SK-N-SH (cell line): ENCODE data around the gene OTOP3. TPM values are rescaled to one million over a fixed set of nuclear protein-coding genes. Genes with fewer than 3 reads are reported as not detected.

Source experiments
- CTCF ChIA-PET: fragments of 300-600, 350-600 bp; formaldehyde crosslinking; extraction: SDS; loops from one replicate; lab custom pipeline; 2021; lab: Yijun Ruan, JAX
- POLR2A ChIA-PET: fragments of 350-600 bp; sonication (Branson Sonifier 250); formaldehyde crosslinking; extraction: SDS; loops from one replicate; lab custom pipeline; 2020; ENCODE audit warnings: antibody characterized with exemption, inconsistent platforms; lab: Yijun Ruan, JAX
- DNase-seq: peaks from one replicate; pipeline ENCODE4 v3.0.0; 2012
- H2AFZ ChIP-seq: fragments of 200-600 bp; sonication (generic); 2 replicates; pipeline ENCODE4 v1.8.1; 2016; ENCODE audit warnings: antibody characterized with exemption, mild to moderate bottlenecking, low read depth
- H3F3A ChIP-seq: fragments of 200-600 bp; sonication (generic); replicated peaks from 2 replicates; pipeline ENCODE3; 2016; ENCODE audit warnings: antibody characterized with exemption, mild to moderate bottlenecking; ENCODE audit not compliant: insufficient read depth
- H3K27ac ChIP-seq, 2 experiments: fragments of 200-500 bp in 1 of 2; fragments of 200-600 bp in 1 of 2; sonication (Bioruptor generic) in 1 of 2; sonication (generic), shearing (Covaris generic) in 1 of 2; 2 replicates each; pipeline versions ENCODE4 v1.5.1 to v1.6.1; 2014 to 2016; ENCODE audit warnings: low read depth in 2 of 2, inconsistent platforms in 1 of 2, low read length in 1 of 2, mild to moderate bottlenecking in 1 of 2, mixed read lengths in 1 of 2
- H3K27me3 ChIP-seq: fragments of 200-600 bp; sonication (generic), shearing (Covaris generic); 2 replicates; pipeline ENCODE4 v1.6.1; 2016; ENCODE audit warnings: mixed run types; ENCODE audit not compliant: insufficient read depth
- H3K36me3 ChIP-seq, 2 experiments: fragments of 200-500 bp in 1 of 2; fragments of 200-600 bp in 1 of 2; sonication (Bioruptor generic) in 1 of 2; sonication (generic) in 1 of 2; replicated peaks in 1 of 2; 2 replicates each; pipeline versions ENCODE3 to v1.5.1; 2014 to 2016; ENCODE audit warnings: low read length in 1 of 2, mild to moderate bottlenecking in 1 of 2; ENCODE audit not compliant: insufficient read depth in 2 of 2, control insufficient read depth in 1 of 2
- H3K4me1 ChIP-seq, 2 experiments: fragments of 200-500 bp in 1 of 2; fragments of 200-600 bp in 1 of 2; sonication (Bioruptor generic) in 1 of 2; sonication (generic), shearing (Covaris generic) in 1 of 2; 2 replicates each; pipeline versions ENCODE4 v1.5.1 to v1.6.1; 2014 to 2016; ENCODE audit warnings: low read depth in 1 of 2, low read length in 1 of 2, mixed run types in 1 of 2; ENCODE audit not compliant: insufficient read depth in 2 of 2, control insufficient read depth in 1 of 2
- H3K4me2 ChIP-seq: fragments of 200-600 bp; sonication (generic), shearing (Covaris generic); 2 replicates; pipeline ENCODE4 v1.6.1; 2017; ENCODE audit warnings: mixed run types
- H3K4me3 ChIP-seq, 2 experiments: fragments of 200-500 bp in 1 of 2; fragments of 200-600 bp in 1 of 2; sonication (Bioruptor generic) in 1 of 2; sonication (generic), shearing (Covaris generic) in 1 of 2; 2 replicates each; pipeline versions ENCODE4 v1.5.1 to v1.8.1; 2014 to 2016; ENCODE audit warnings: low read depth in 2 of 2, inconsistent platforms in 1 of 2, low read length in 1 of 2, mild to moderate bottlenecking in 1 of 2, mixed read lengths in 1 of 2, moderate library complexity in 1 of 2
- H3K79me2 ChIP-seq: fragments of 200-600 bp; sonication (generic); 2 replicates; pipeline ENCODE4 v1.8.1; 2017; ENCODE audit warnings: mild to moderate bottlenecking; ENCODE audit not compliant: insufficient read depth
- H3K9ac ChIP-seq: fragments of 200-600 bp; sonication (generic); 2 replicates; pipeline ENCODE4 v1.6.1; 2017; ENCODE audit warnings: mixed run types
- H3K9me2 ChIP-seq: fragments of 200-600 bp; sonication (generic); 2 replicates; pipeline ENCODE4 v1.6.1; 2017; ENCODE audit warnings: mixed run types
- H3K9me3 ChIP-seq: fragments of 200-600 bp; sonication (generic); 2 replicates; pipeline ENCODE4 v1.6.1; 2017; ENCODE audit warnings: mixed run types, mild to moderate bottlenecking, moderate library complexity
- H4K20me1 ChIP-seq: fragments of 200-600 bp; sonication (generic); 2 replicates; pipeline ENCODE4 v1.6.1; 2017; ENCODE audit warnings: mild to moderate bottlenecking, mixed run types; ENCODE audit not compliant: insufficient read depth
- EP300 ChIP-seq, 2 experiments: IDR thresholded peaks; 2 replicates each; pipeline versions ENCODE4 v1.4.0 to v1.6.1; 2012; ENCODE audit warnings: borderline replicate concordance in 1 of 2, low read depth in 1 of 2, low read length in 1 of 2
- EZH2phosphoT487 ChIP-seq: fragments of 200-600 bp; sonication (generic); IDR thresholded peaks from 2 replicates; pipeline ENCODE4 v1.6.1; 2017; ENCODE audit warnings: low read depth, mixed run types, mild to moderate bottlenecking, antibody characterized with exemption, moderate library complexity, borderline replicate concordance
- FOXM1 ChIP-seq: IDR thresholded peaks from 2 replicates; pipeline ENCODE4 v1.4.0; 2012; ENCODE audit warnings: low read depth, mild to moderate bottlenecking
- GABPA ChIP-seq: IDR thresholded peaks from 2 replicates; pipeline ENCODE4 v1.4.0; 2012; ENCODE audit warnings: low read depth, mild to moderate bottlenecking
- MEF2A ChIP-seq: IDR thresholded peaks from 2 replicates; pipeline ENCODE4 v1.4.0; 2012; ENCODE audit warnings: low read depth, borderline replicate concordance
- MXI1 ChIP-seq: IDR thresholded peaks from 2 replicates; pipeline ENCODE4 v1.6.1; 2012; ENCODE audit warnings: mild to moderate bottlenecking, low read depth, low read length, improper control_type of control experiment
- POLR2AphosphoS5 ChIP-seq: IDR thresholded peaks from 2 replicates; pipeline ENCODE4 v1.6.1; 2012; ENCODE audit warnings: low read depth, low read length
- RAD21 ChIP-seq: IDR thresholded peaks from 2 replicates; pipeline ENCODE4 v1.6.1; 2012; ENCODE audit warnings: mild to moderate bottlenecking, low read length
- TAF1 ChIP-seq: IDR thresholded peaks from 2 replicates; pipeline ENCODE4 v1.6.1; 2012; ENCODE audit warnings: low read depth, mild to moderate bottlenecking, low read length, moderate library complexity, borderline replicate concordance
- WGBS: methylation state at CpG from one replicate; pipeline ENCODE4 v1.1.6; 2017; ENCODE audit warnings: low lambda C conversion rate; 5-methylcytosine and 5-hydroxymethylcytosine counted together
- polyA plus RNA-seq, 3 experiments: library from polyadenylated mRNA; depleted of rRNA; stranded (reverse); fragments of >200 nt; gene quantifications; 2 replicates each; pipeline ENCODE4 v1.2.3, GENCODE V29; 2012
- TF ChIP-seq, protein P1 (sequence below): fragments of 200-600 bp; sonication (generic); IDR thresholded peaks from 2 replicates; pipeline ENCODE4 v1.6.1; 2017; ENCODE audit warnings: antibody characterized with exemption, mild to moderate bottlenecking, moderate library complexity

The OTOP3 gene, protein sequence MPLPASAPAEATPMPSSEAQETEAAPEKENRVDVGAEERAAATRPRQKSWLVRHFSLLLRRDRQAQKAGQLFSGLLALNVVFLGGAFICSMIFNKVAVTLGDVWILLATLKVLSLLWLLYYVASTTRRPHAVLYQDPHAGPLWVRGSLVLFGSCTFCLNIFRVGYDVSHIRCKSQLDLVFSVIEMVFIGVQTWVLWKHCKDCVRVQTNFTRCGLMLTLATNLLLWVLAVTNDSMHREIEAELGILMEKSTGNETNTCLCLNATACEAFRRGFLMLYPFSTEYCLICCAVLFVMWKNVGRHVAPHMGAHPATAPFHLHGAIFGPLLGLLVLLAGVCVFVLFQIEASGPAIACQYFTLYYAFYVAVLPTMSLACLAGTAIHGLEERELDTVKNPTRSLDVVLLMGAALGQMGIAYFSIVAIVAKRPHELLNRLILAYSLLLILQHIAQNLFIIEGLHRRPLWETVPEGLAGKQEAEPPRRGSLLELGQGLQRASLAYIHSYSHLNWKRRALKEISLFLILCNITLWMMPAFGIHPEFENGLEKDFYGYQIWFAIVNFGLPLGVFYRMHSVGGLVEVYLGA
- polyA plus RNA-seq (2012; rRNA removed) = not detected in 2 replicates
- not detected in 2 replicates for polyA plus RNA-seq (2012; cell fraction: cytosol; rRNA removed)
- not detected in 2 replicates for polyA plus RNA-seq (2012; cell fraction: nucleus; rRNA removed)

DNA sequence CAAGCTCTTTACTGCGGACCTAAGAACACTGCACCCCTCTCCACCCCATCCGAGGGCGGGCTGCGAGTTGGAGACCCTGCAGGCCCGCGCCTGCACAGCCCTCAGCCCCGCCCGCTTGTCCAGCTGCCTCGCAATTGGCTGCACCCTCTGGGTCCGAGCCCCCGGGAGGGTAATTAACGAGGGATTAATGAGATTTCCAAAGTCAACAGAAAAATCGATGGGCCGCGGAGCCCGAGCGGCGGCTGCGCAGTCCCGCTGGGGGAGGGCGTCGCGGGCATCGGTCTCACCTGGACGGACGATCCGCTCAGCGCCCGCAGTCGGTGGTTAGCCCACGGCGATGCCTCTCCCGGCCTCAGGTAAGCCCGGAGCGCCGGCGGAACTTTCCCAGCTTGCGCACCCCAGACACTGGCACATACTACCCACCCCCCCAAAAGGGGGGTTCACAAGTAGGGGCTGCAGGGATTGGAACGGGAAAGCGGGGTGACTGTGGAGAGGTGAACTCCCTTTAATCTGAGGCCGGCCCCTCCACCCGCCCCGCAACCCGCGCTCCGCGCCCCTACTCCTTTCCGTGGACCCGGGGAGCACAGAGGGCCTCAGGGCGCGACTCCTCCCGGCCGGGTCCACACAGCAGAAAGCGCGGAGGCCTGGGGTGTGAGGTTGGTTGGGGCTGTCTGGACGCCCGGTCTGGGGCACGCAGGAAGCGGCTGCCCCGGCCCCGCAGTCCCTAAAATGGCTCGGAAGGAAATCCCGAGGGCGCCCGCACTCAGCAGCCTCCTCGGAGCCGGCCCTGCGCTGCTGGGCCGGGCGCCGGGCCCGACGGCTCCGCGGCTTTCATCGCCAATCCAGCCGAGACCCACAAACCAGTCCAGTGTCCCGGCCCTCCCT, at the start of gene OTOP3:
TSS of gene OTOP3 (plus strand) at position 314 of the 885 bp plus-strand sequence. CDS start at position 338, 24 bp downstream.
- Histone ChIP-seq H3K79me2 (no peaks in the 10 kb centered on the region), H3K4me1 (no peaks in the 10 kb centered on the region; a peak in 1 of 4 replicates), H3K27me3 (peaks cover 76% of the 10 kb centered on the region), H3K4me2 (no peak within 1 kb of the TSS), H3K9me3 (no peaks in the 10 kb centered on the region), H3K9me2 (no peaks in the 10 kb centered on the region), H3K36me3 (no peaks in the 10 kb centered on the region), H2AFZ (no peak within 1 kb of the TSS), H3F3A (no peaks in the 10 kb centered on the region), H3K27ac (no peak within 1 kb of the TSS), H4K20me1 (no peaks in the 10 kb centered on the region), H3K4me3 (no peak within 1 kb of the TSS; a peak in 1 of 4 replicates), H3K9ac (no peak within 1 kb of the TSS)
- DNase-seq = peak; percentile 81
- WGBS = 22% methylated on average over 30 of the region's 78 CpGs
- ChIA-PET CTCF (interaction anchor here (0.9 to 8.3 kb wide), 6 partner anchors 12 to 170 kb away, joined by 3 to 77 read pairs (median 16); partner anchors contain the start of genes OTOP2 and USH1G), POLR2A (interaction anchor here (0.8 to 1.0 kb wide), 2 partner anchors 11 to 14 kb away, joined by 3 read pairs; no protein-coding TSS in a partner anchor)
- TF ChIP-seq MEF2A (no peak), EZH2phosphoT487 (0 out of 2 replicates have a peak, but pooled peaks have one; percentile 65)

GRCh38 chr17:74888469-74888868, 47.2 kb upstream of the OTOP3 start:
- no peaks in the 10 kb centered on the region for H3K9me2 ChIP-seq

More at GRCh38 chr17:74888469-74888868, 47.2 kb upstream of the OTOP3 start:
- Histone ChIP-seq H4K20me1 (no peaks in the 10 kb centered on the region), H3K9me3 (no peaks in the 10 kb centered on the region), H2AFZ (no peak overlapping the region), H3K4me3 (no peak overlapping the region), H3K4me2 (no peak overlapping the region), H3K27me3 (peaks cover 51% of the 10 kb centered on the region), H3K36me3 (no peaks in the 10 kb centered on the region), H3K9ac (no peak overlapping the region), H3K79me2 (no peaks in the 10 kb centered on the region), H3F3A (no peaks in the 10 kb centered on the region), H3K27ac (no peak overlapping the region), H3K4me1 (peaks cover 0 to 5% of the 10 kb centered on the region in 2 experiments; a peak in 1 of 4 replicates)
- no peak for TF ChIP-seq FOXM1
- no peak for TF ChIP-seq TAF1
- no peak for TF ChIP-seq MXI1
- no peak for TF ChIP-seq EP300 (IDR thresholded peaks at IDR 0.05; ENCODE audit: borderline replicate concordance in 1 of 2, low read depth in 1 of 2, low read length in 1 of 2)
- TF ChIP-seq POLR2AphosphoS5 = no peak
- no peak for TF ChIP-seq RAD21
- TF ChIP-seq GABPA = no peak
- TF ChIP-seq, protein P1, sequence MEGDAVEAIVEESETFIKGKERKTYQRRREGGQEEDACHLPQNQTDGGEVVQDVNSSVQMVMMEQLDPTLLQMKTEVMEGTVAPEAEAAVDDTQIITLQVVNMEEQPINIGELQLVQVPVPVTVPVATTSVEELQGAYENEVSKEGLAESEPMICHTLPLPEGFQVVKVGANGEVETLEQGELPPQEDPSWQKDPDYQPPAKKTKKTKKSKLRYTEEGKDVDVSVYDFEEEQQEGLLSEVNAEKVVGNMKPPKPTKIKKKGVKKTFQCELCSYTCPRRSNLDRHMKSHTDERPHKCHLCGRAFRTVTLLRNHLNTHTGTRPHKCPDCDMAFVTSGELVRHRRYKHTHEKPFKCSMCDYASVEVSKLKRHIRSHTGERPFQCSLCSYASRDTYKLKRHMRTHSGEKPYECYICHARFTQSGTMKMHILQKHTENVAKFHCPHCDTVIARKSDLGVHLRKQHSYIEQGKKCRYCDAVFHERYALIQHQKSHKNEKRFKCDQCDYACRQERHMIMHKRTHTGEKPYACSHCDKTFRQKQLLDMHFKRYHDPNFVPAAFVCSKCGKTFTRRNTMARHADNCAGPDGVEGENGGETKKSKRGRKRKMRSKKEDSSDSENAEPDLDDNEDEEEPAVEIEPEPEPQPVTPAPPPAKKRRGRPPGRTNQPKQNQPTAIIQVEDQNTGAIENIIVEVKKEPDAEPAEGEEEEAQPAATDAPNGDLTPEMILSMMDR = no peak
- ChIA-PET CTCF (interaction anchor here (1.0 to 1.8 kb wide), 6 partner anchors 10 to 69 kb away, joined by 3 to 7 read pairs (median 3); partner anchors contain the start of gene OTOP2), POLR2A (interaction anchor here (0.7 kb wide), 1 partner anchor 295 kb away, joined by 6 read pairs; no protein-coding TSS in a partner anchor)
- no peak for DNase-seq
- WGBS = 64% methylated on average over 12 of the region's 13 CpGs
